ENCODE measurements around the gene FADS3. TPM values are rescaled to one million over a fixed set of nuclear protein-coding genes. Genes with fewer than 3 reads are reported as not detected.

The FADS3 gene
- total and polyA plus RNA-seq, 2 donors from 2014 or later, result 20.5 to 58.2 TPM

DNA sequence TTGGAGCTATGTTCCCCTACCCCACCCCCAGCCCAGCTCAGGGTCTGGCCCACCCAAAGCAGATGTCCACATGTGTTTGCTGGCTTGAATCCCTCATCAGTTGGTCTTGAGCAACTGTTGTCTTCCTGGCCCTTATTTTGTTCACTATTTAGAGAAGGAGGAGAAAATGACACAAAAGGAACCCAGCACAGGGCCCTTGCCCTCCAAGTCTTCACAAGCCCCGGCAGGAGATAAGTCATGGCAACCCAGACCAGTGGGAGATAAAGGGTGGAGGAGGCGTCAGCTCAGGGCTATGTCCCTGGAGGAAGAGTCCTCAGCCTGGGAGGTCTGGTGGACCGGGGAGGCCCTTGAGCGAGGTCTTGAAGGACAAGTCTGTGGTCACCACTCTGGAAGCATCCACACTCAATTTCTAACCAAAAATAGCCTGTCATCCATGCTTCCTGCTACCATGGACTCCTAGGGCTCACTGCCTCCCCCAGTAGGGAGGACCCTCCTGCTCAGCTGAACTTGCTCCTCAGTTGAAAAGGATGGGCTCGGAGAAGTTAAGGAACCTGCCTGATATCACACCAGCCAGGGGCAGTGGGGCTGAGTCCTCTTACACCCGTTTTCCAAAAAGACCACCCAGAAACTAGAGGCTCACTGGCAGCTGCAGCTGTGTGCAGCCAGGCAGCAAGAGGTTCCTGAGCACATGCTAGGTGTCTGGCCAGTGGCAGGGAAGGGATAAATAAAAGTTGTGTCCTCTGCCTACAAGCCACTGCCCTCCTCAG, 27.8 kb upstream of the FADS3 start:
- peak overlapping the region in 1 of 2 donors; percentile 28 for H3K27ac ChIP-seq (ENCODE audit: low read depth in 2 of 2, low read length in 2 of 2)

DNA sequence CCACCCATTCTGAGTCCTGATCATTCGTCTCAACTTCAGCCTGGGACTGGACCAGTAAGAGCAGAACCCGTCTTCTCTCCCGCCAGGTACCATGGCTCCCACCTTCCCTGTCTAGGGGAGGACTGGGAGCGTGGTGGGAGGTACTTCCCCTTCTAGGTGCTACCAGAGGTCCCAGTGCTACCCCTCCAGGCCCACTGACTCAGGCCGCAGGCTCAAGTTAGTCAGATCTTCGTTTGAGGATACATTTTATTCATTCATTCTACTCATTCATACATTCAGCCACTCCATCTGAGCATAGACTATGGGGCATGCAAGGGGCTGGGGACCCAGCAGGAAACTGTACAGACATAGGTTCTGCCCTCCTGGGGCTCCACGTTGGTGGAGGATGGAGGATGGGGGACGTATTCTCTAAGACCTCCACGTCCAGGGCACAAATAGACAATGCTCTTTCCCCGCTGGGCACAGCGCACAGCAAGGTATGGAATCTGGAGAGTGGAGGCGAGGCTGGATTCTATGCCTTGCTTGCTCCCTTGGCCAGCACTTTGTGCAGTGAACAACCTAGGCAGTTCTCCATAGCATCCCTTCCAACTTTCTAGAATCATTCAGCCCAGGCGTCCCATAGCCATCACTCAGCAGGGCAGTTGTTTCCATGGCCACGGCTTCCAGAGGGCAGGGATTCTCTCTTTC, 27.0 kb upstream of the FADS3 start:
- no peak for TF ChIP-seq CTCF (IDR thresholded peaks at IDR 0.05; ENCODE audit: borderline replicate concordance, extremely low read depth, insufficient read depth)
- Histone ChIP-seq H3K4me1 (ENCODE audit: control insufficient read depth in 2 of 3, insufficient read depth in 2 of 3, low read depth in 1 of 3, low read length in 3 of 3) (peaks cover 6 to 21% (median 13%) of the 10 kb centered on the region in 3 donors), H3K27me3 (ENCODE audit: control insufficient read depth, insufficient read depth, low read length) (no peaks in the 10 kb centered on the region), H3K4me3 (ENCODE audit: low read length in 3 of 3) (peak overlapping the region in 1 of 3 donors; percentile 53), H3K27ac (ENCODE audit: low read depth in 2 of 2, low read length in 2 of 2) (peak overlapping the region in 1 of 2 donors; percentile 70), H3K9me3 (ENCODE audit: control insufficient read depth in 2 of 3, insufficient read depth in 1 of 3, low read length in 3 of 3) (no peaks in the 10 kb centered on the region), H3K36me3 (ENCODE audit: control insufficient read depth in 2 of 3, insufficient read depth in 3 of 3, low read length in 3 of 3) (no peaks in the 10 kb centered on the region), H3K9ac (ENCODE audit: low read length in 3 of 3) (no peak overlapping the region)
- DNase-seq, result peak in 1 of 5 donors; percentile 40
- FAIRE-seq, result no peak
- intact Hi-C loops (cut with DNase I), result no loop called here

More for the DNA sequence above, 27.8 kb upstream of the FADS3 start:
- peaks cover 6 to 29% (median 20%) of the 10 kb centered on the region in 3 donors for H3K4me1 ChIP-seq (ENCODE audit: control insufficient read depth in 2 of 3, insufficient read depth in 2 of 3, low read depth in 1 of 3, low read length in 3 of 3)
- DNase-seq (peak in 1 of 5 donors; percentile 85), FAIRE-seq (no peak)
- no peak for TF ChIP-seq CTCF (IDR thresholded peaks at IDR 0.05; ENCODE audit: borderline replicate concordance, extremely low read depth, insufficient read depth)
- no peaks in the 10 kb centered on the region for H3K9me3 ChIP-seq (ENCODE audit: control insufficient read depth in 2 of 3, insufficient read depth in 1 of 3, low read length in 3 of 3)
- H3K36me3 ChIP-seq (ENCODE audit: control insufficient read depth in 2 of 3, insufficient read depth in 3 of 3, low read length in 3 of 3), result no peaks in the 10 kb centered on the region
- H3K27me3 ChIP-seq (ENCODE audit: control insufficient read depth, insufficient read depth, low read length), result no peaks in the 10 kb centered on the region
- peak overlapping the region in 2 of 3 donors; percentile 53 to 55 for H3K4me3 ChIP-seq (ENCODE audit: low read length in 3 of 3)
- intact Hi-C loops (cut with DNase I), result no loop called here
- H3K9ac ChIP-seq (ENCODE audit: low read length in 3 of 3), result no peak overlapping the region

DNA sequence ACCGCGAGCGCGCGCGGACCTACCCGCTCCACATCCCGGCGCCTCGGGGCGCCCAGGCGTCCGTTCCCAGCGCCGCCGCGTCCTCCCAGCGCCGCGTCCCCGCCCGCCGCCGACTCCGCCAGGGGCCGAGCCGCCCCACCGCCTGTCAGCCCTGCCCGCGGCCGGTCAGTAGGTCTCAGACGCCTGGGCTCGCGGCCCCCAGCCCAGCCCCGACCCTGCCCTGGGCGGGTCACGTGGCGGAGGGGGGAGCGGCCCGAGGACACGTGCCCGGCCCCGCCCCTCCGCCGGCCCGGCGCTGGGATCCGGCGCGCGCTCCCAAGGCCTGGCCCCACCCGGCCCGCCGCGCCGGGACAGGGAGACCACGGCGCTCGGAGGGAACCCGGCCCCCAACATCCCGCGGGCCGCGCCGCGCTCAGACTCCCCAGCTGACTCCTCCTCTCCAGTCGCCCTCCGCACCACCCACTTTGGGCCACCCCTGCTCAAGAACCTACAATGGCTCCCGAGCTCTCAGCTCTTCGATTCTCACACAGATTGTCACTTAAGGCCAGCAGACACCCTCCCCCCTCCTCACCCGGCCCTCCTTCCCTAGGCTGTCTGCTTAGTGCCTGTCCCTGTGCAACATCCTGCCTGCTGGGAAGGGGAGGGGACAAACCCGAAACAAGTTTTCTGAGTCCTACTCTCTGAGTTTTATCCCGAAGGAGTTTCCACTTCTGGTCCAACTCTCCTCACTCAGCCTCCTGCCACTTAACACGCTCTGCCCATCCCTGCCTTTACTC, 26.2 kb upstream of the FADS3 start, which contains the start of gene RAB3IL1:
Gene RAB3IL1 (minus strand): TSS at position 233 of the 776 bp plus-strand sequence. CDS start 199 bp downstream, at position 34.
- Histone ChIP-seq H3K9ac (ENCODE audit: low read length in 3 of 3) (peak within 1 kb of the TSS; percentile 26 to 58 (median 37)), H3K36me3 (ENCODE audit: control insufficient read depth in 2 of 3, insufficient read depth in 3 of 3, low read length in 3 of 3) (no peaks in the 10 kb centered on the region), H3K9me3 (ENCODE audit: control insufficient read depth in 2 of 3, insufficient read depth in 1 of 3, low read length in 3 of 3) (no peaks in the 10 kb centered on the region), H3K27ac (ENCODE audit: low read depth in 2 of 2, low read length in 2 of 2) (peak within 1 kb of the TSS; percentile 51 to 70), H3K4me1 (ENCODE audit: control insufficient read depth in 2 of 3, insufficient read depth in 2 of 3, low read depth in 1 of 3, low read length in 3 of 3) (peaks cover 0 to 17% (median 5%) of the 10 kb centered on the region in 3 donors), H3K4me3 (ENCODE audit: low read length in 3 of 3) (peak within 1 kb of the TSS; percentile 53 to 57 (median 53)), H3K27me3 (ENCODE audit: control insufficient read depth, insufficient read depth, low read length) (no peaks in the 10 kb centered on the region)
- intact Hi-C loops (cut with DNase I), result no loop called here
- no peak for TF ChIP-seq CTCF (IDR thresholded peaks at IDR 0.05; ENCODE audit: borderline replicate concordance, extremely low read depth, insufficient read depth)
- DNase-seq (peak; percentile 42 to 90 (median 84)), FAIRE-seq (no peak)

Measured in kidney (tissue), 14 donors.